IPS DF 4.7 (cell line): Measurements from ENCODE around the gene MYH6.
"Not testable (repeated sequence)": the region's sequence is repeated elsewhere in the genome, so short reads cannot be mapped to it uniquely, and the experiment has no call there.

Source experiments
- DNase-seq: peaks from one replicate; pipeline ENCODE4 v3.0.0-alpha.2; 2013; ENCODE audit warnings: low spot score; ENCODE audit errors: extremely low read depth

The MYH6 gene

GRCh38 chr14:23415821-23416778, 8.0 kb upstream of the MYH6 start:
- DNase-seq = no peak

GRCh38 chr14:23414906-23415820, 7.1 kb upstream of the MYH6 start:
- DNase-seq = no peak

GRCh38 chr14:23414254-23414653, 6.2 kb upstream of the MYH6 start:
- DNase-seq = no peak

- no peak for DNase-seq
Observed at GRCh38 chr14:23413681-23414080, 5.6 kb upstream of the MYH6 start.

GRCh38 chr14:23411563-23412525, 3.8 kb upstream of the MYH6 start:
- DNase-seq = no peak

GRCh38 chr14:23409966-23410635, 2.0 kb upstream of the MYH6 start:
- DNase-seq = no peak

- DNase-seq = no peak
Observed at GRCh38 chr14:23409475-23409874, 1.4 kb upstream of the MYH6 start.

GRCh38 chr14:23408307-23408630, 196 bp upstream of the MYH6 start:
- DNase-seq = no peak

GRCh38 chr14:23406725-23407355, 1.2 kb downstream of the MYH6 start:
- DNase-seq = no peak

- no peak for DNase-seq
Observed at GRCh38 chr14:23406244-23406643, 1.8 kb downstream of the MYH6 start.

GRCh38 chr14:23405516-23406025, 2.5 kb downstream of the MYH6 start:
- DNase-seq = no peak

- no peak for DNase-seq
Observed at GRCh38 chr14:23405096-23405495, 3.0 kb downstream of the MYH6 start.

- no peak for DNase-seq
Observed at GRCh38 chr14:23404331-23404900, 3.7 kb downstream of the MYH6 start.

GRCh38 chr14:23403908-23404307, 4.2 kb downstream of the MYH6 start:
- DNase-seq = no peak

- no peak for DNase-seq
Observed at GRCh38 chr14:23403139-23403438, 5.0 kb downstream of the MYH6 start.

GRCh38 chr14:23402296-23403138, 5.6 kb downstream of the MYH6 start:
- DNase-seq = no peak

- no peak for DNase-seq
Observed at GRCh38 chr14:23401291-23401690, 6.8 kb downstream of the MYH6 start.

GRCh38 chr14:23400496-23401149, 7.5 kb downstream of the MYH6 start:
- DNase-seq = not testable (repeated sequence)
